ENCODE measurements around the gene PRR15L. TPM values are rescaled to one million over a fixed set of nuclear protein-coding genes. Genes with fewer than 3 reads are reported as not detected.

Gene PRR15L
- polyA plus RNA-seq, 1 donor (not counting 4 experiments of a cell fraction or from before 2014, with no cell fraction given) = 0.16 TPM

- Histone ChIP-seq H3K9me3 (ENCODE audit: control insufficient read depth, low read depth, low read length) (no peaks in the 10 kb centered on the region), H3K4me3 (ENCODE audit: control insufficient read depth in 2 of 3, extremely low read depth in 1 of 3, insufficient read depth in 2 of 3, low read depth in 1 of 3, low read length in 3 of 3) (no peak overlapping the region), H4K20me1 (ENCODE audit: control insufficient read depth, extremely low read depth, insufficient read depth, low read length) (no peaks in the 10 kb centered on the region), H3K9ac (ENCODE audit: control insufficient read depth, extremely low read depth, insufficient read depth, low read length) (no peak overlapping the region), H3K4me1 (ENCODE audit: control insufficient read depth, extremely low read depth, insufficient read depth, low read length) (peaks cover 21% of the 10 kb centered on the region), H3K36me3 (ENCODE audit: control insufficient read depth in 2 of 2, extremely low read depth in 1 of 2, insufficient read depth in 2 of 2, low read length in 2 of 2) (peaks cover 11 to 20% of the 10 kb centered on the region in 2 experiments), H3K27me3 (ENCODE audit: control insufficient read depth, extremely low read depth, insufficient read depth, low read length) (no peaks in the 10 kb centered on the region), H3K9me1 (ENCODE audit: control insufficient read depth, extremely low read depth, insufficient read depth, low read length) (no peaks in the 10 kb centered on the region), H3K27ac (ENCODE audit: control insufficient read depth, insufficient read depth, low read length) (no peak overlapping the region), H2AFZ (ENCODE audit: control insufficient read depth, low read length) (no peak overlapping the region), H3K4me2 (ENCODE audit: control insufficient read depth, extremely low read depth, insufficient read depth, low read depth, low read length) (no peak overlapping the region), H3K79me2 (ENCODE audit: control insufficient read depth, insufficient read depth, low read length) (no peaks in the 10 kb centered on the region)
- TF ChIP-seq CTCF (optimal IDR thresholded peaks at IDR 0.05 in 1 of 3, IDR thresholded peaks at IDR 0.05 in 1 of 3, conservative IDR thresholded peaks at IDR 0.05 in 1 of 3; ENCODE audit: extremely low read depth in 1 of 3, insufficient read depth in 2 of 3, low read length in 3 of 3) (no peak), EZH2 (IDR thresholded peaks at IDR 0.05; ENCODE audit: low read length) (no peak)
- dilution Hi-C loops (cut with MboI; ENCODE audit: extremely low pct_ligation_motif_present, low sequenced_read_pairs) = no loop called here
- no peak for DNase-seq (ENCODE audit: low read depth, low spot score)
- FAIRE-seq = no peak
Measured at GRCh38 chr17:47952171-47953021, 5.3 kb downstream of the PRR15L start.

GRCh38 chr17:47950448-47950847 lies 7.2 kb downstream of the PRR15L start:
- no peaks in the 10 kb centered on the region for H4K20me1 ChIP-seq (ENCODE audit: control insufficient read depth, extremely low read depth, insufficient read depth, low read length)
- no peak for TF ChIP-seq CTCF (optimal IDR thresholded peaks at IDR 0.05 in 1 of 3, IDR thresholded peaks at IDR 0.05 in 1 of 3, conservative IDR thresholded peaks at IDR 0.05 in 1 of 3; ENCODE audit: extremely low read depth in 1 of 3, insufficient read depth in 2 of 3, low read length in 3 of 3)
- no peak for TF ChIP-seq EZH2 (IDR thresholded peaks at IDR 0.05; ENCODE audit: low read length)
- H3K79me2 ChIP-seq (ENCODE audit: control insufficient read depth, insufficient read depth, low read length) = no peaks in the 10 kb centered on the region
- H3K27ac ChIP-seq (ENCODE audit: control insufficient read depth, insufficient read depth, low read length) = no peak overlapping the region
- no peak overlapping the region for H3K9ac ChIP-seq (ENCODE audit: control insufficient read depth, extremely low read depth, insufficient read depth, low read length)
- H3K4me1 ChIP-seq (ENCODE audit: control insufficient read depth, extremely low read depth, insufficient read depth, low read length) = peaks cover 21% of the 10 kb centered on the region
- DNase-seq (ENCODE audit: low read depth, low spot score) = no peak
- no peaks in the 10 kb centered on the region for H3K9me1 ChIP-seq (ENCODE audit: control insufficient read depth, extremely low read depth, insufficient read depth, low read length)
- H3K27me3 ChIP-seq (ENCODE audit: control insufficient read depth, extremely low read depth, insufficient read depth, low read length) = no peaks in the 10 kb centered on the region
- no peak overlapping the region for H3K4me3 ChIP-seq (ENCODE audit: control insufficient read depth in 2 of 3, extremely low read depth in 1 of 3, insufficient read depth in 2 of 3, low read depth in 1 of 3, low read length in 3 of 3)
- dilution Hi-C loops (cut with MboI; ENCODE audit: extremely low pct_ligation_motif_present, low sequenced_read_pairs) = no loop called here
- no peaks in the 10 kb centered on the region for H3K9me3 ChIP-seq (ENCODE audit: control insufficient read depth, low read depth, low read length)
- no peak overlapping the region for H2AFZ ChIP-seq (ENCODE audit: control insufficient read depth, low read length)
- FAIRE-seq = no peak
- H3K4me2 ChIP-seq (ENCODE audit: control insufficient read depth, extremely low read depth, insufficient read depth, low read depth, low read length) = no peak overlapping the region
- peaks cover 17 to 34% of the 10 kb centered on the region in 2 experiments for H3K36me3 ChIP-seq (ENCODE audit: control insufficient read depth in 2 of 2, extremely low read depth in 1 of 2, insufficient read depth in 2 of 2, low read length in 2 of 2)
